H1 (cell line): ENCODE measurements around the gene ZMYND10. TPM values are rescaled to one million over a fixed set of nuclear protein-coding genes. Genes with fewer than 3 reads are reported as not detected.

ENCODE experiments used
- CTCF ChIA-PET: fragments of 300-600 bp; sonication (Branson Sonifier 250); formaldehyde crosslinking; loops from one replicate; lab custom pipeline; 2021; ENCODE audit not compliant: partially characterized antibody; lab: Charles Lee
- POLR2A ChIA-PET: fragments of 300-600 bp; sonication (Branson Sonifier 250); formaldehyde crosslinking; loops from one replicate; lab custom pipeline; 2021; ENCODE audit warnings: inconsistent platforms; ENCODE audit not compliant: partially characterized antibody; lab: Charles Lee
- DNase-seq, 2 experiments: peaks; one replicate each; pipeline versions ENCODE4 v3.0.0 to v3.0.0-alpha.2; 2010 to 2022; ENCODE audit warnings: low spot score in 2 of 2, low read depth in 1 of 2, mixed read lengths in 1 of 2
- FAIRE-seq: peaks from 2 replicates; lab custom pipeline; 2011; peaks lifted over from hg19 to GRCh38; lab: Jason Lieb, UNC
- H2AFZ ChIP-seq: 2 replicates; pipeline ENCODE4 v1.8.1; 2012; ENCODE audit warnings: low read length, inconsistent platforms
- H2AK5ac ChIP-seq: 2 replicates; pipeline ENCODE4 v1.6.1; 2013; ENCODE audit warnings: low read depth, low read length
- H2BK120ac ChIP-seq: replicated peaks from 2 replicates; pipeline ENCODE3; 2013; ENCODE audit warnings: low read depth, low read length, inconsistent platforms
- H2BK12ac ChIP-seq: 2 replicates; pipeline ENCODE4 v1.6.1; 2013; ENCODE audit warnings: low read depth, low read length
- H2BK15ac ChIP-seq: 2 replicates; pipeline ENCODE4 v1.6.1; 2013; ENCODE audit warnings: low read length
- H2BK20ac ChIP-seq: 2 replicates; pipeline ENCODE4 v1.6.1; 2013; ENCODE audit warnings: low read length
- H2BK5ac ChIP-seq: 2 replicates; pipeline ENCODE4 v1.6.1; 2013; ENCODE audit warnings: low read depth, low read length
- H3K14ac ChIP-seq: 2 replicates; pipeline ENCODE4 v1.6.1; 2013; ENCODE audit warnings: inconsistent platforms; ENCODE audit not compliant: insufficient read length
- H3K18ac ChIP-seq: 2 replicates; pipeline ENCODE4 v1.6.1; 2013; ENCODE audit warnings: low read length; ENCODE audit errors: extremely low read depth
- H3K23ac ChIP-seq: 2 replicates; pipeline ENCODE4 v1.6.1; 2013; ENCODE audit warnings: inconsistent platforms; ENCODE audit not compliant: insufficient read length
- H3K23me2 ChIP-seq: 2 replicates; pipeline ENCODE4 v1.6.1; 2013; ENCODE audit warnings: low read depth, low read length
- H3K27ac ChIP-seq: 2 replicates; pipeline ENCODE4 v1.6.1; 2011; ENCODE audit warnings: low read depth, low read length, inconsistent platforms
- H3K27me3 ChIP-seq, 4 experiments: replicated peaks in 1 of 4; 1 replicate in 1 of 4; 2 replicates in 3 of 4; pipeline versions ENCODE4 v1.6.1 to v1.8.1; 2011 to 2013; ENCODE audit warnings: low read length in 3 of 4, mild to moderate bottlenecking in 3 of 4, inconsistent platforms in 2 of 4, mixed read lengths in 2 of 4, moderate library complexity in 1 of 4; ENCODE audit not compliant: control insufficient read depth in 3 of 4, insufficient read depth in 3 of 4; ENCODE audit errors: extremely low read depth in 1 of 4
- H3K36me3 ChIP-seq, 4 experiments: 2 replicates each; pipeline versions ENCODE4 v1.6.1 to v1.8.1; 2011 to 2013; ENCODE audit warnings: mild to moderate bottlenecking in 4 of 4, low read length in 3 of 4, moderate library complexity in 2 of 4, control low read depth in 1 of 4, inconsistent platforms in 1 of 4; ENCODE audit not compliant: insufficient read depth in 4 of 4, control insufficient read depth in 2 of 4
- H3K4ac ChIP-seq: replicated peaks from 2 replicates; pipeline ENCODE3; 2013; ENCODE audit warnings: low read length, low read depth, mixed read lengths, inconsistent platforms; ENCODE audit not compliant: insufficient read length
- H3K4me1 ChIP-seq, 4 experiments: replicated peaks in 1 of 4; 1 replicate in 1 of 4; 2 replicates in 3 of 4; pipeline versions ENCODE4 v1.6.1 to v1.8.1; 2011 to 2013; ENCODE audit warnings: low read length in 3 of 4, inconsistent platforms in 2 of 4, mixed read lengths in 1 of 4; ENCODE audit not compliant: insufficient read depth in 4 of 4, control insufficient read depth in 3 of 4
- H3K4me2 ChIP-seq, 2 experiments: 2 replicates each; pipeline versions ENCODE4 v1.6.1 to v1.8.1; 2011 to 2013; ENCODE audit warnings: low read depth in 2 of 2, low read length in 2 of 2, control low read depth in 1 of 2, inconsistent platforms in 1 of 2, mild to moderate bottlenecking in 1 of 2; ENCODE audit not compliant: insufficient read depth in 1 of 2
- H3K4me3 ChIP-seq, 4 experiments: fragments of 200-600, 300-600 bp in 1 of 4; sonication (generic), shearing (Covaris generic), sonication (Bioruptor Twin) in 1 of 4; 2 replicates each; pipeline versions ENCODE4 v1.5.1 to v1.8.1; 2011 to 2016; ENCODE audit warnings: low read length in 4 of 4, low read depth in 3 of 4, control low read depth in 2 of 4, inconsistent platforms in 2 of 4, mild to moderate bottlenecking in 2 of 4, mixed read lengths in 1 of 4, moderate library complexity in 1 of 4; ENCODE audit not compliant: insufficient read depth in 2 of 4; ENCODE audit errors: extremely low read depth in 1 of 4
- H3K56ac ChIP-seq: replicated peaks from 2 replicates; pipeline ENCODE3; 2013; ENCODE audit warnings: low read depth, mild to moderate bottlenecking, mixed read lengths, low read length, inconsistent platforms; ENCODE audit not compliant: insufficient read length
- H3K79me1 ChIP-seq: 2 replicates; pipeline ENCODE4 v1.6.1; 2013; ENCODE audit warnings: low read depth, low read length, control low read depth
- H3K79me2 ChIP-seq, 2 experiments: 2 replicates each; pipeline versions ENCODE4 v1.6.1 to v1.8.1; 2012 to 2013; ENCODE audit warnings: low read length in 2 of 2, mild to moderate bottlenecking in 2 of 2, inconsistent platforms in 1 of 2; ENCODE audit not compliant: insufficient read depth in 2 of 2, control insufficient read depth in 1 of 2
- H3K9ac ChIP-seq, 4 experiments: replicated peaks in 1 of 4; 1 replicate in 1 of 4; 2 replicates in 3 of 4; pipeline versions ENCODE4 v1.6.1 to v1.8.1; 2011 to 2013; ENCODE audit warnings: low read depth in 3 of 4, low read length in 3 of 4, control low read depth in 2 of 4, mild to moderate bottlenecking in 2 of 4, moderate library complexity in 2 of 4, inconsistent platforms in 1 of 4; ENCODE audit errors: extremely low read depth in 1 of 4
- H3K9me3 ChIP-seq, 2 experiments: 2 replicates each; pipeline versions ENCODE4 v1.6.1 to v1.8.1; 2012 to 2013; ENCODE audit warnings: mild to moderate bottlenecking in 2 of 2, moderate library complexity in 2 of 2, control low read depth in 1 of 2, inconsistent platforms in 1 of 2, low read depth in 1 of 2, low read length in 1 of 2, mixed read lengths in 1 of 2; ENCODE audit not compliant: insufficient read depth in 2 of 2
- H4K20me1 ChIP-seq, 2 experiments: replicated peaks in 1 of 2; 2 replicates each; pipeline versions ENCODE3 to v1.8.1; 2011 to 2013; ENCODE audit warnings: inconsistent platforms in 2 of 2, low read length in 2 of 2, mild to moderate bottlenecking in 1 of 2; ENCODE audit not compliant: insufficient read depth in 2 of 2, control insufficient read depth in 1 of 2
- H4K5ac ChIP-seq: 2 replicates; pipeline ENCODE4 v1.6.1; 2013; ENCODE audit warnings: low read length, low read depth, mixed read lengths, inconsistent platforms; ENCODE audit not compliant: insufficient read length
- H4K8ac ChIP-seq: 2 replicates; pipeline ENCODE4 v1.8.0; 2013; ENCODE audit warnings: mild to moderate bottlenecking, moderate library complexity, low read length, inconsistent platforms; ENCODE audit not compliant: insufficient read depth; ENCODE audit errors: extremely low read depth
- H4K91ac ChIP-seq: replicated peaks from 2 replicates; pipeline ENCODE3; 2013; ENCODE audit warnings: low read length, mixed read lengths, inconsistent platforms; ENCODE audit not compliant: insufficient read length
- BRCA1 ChIP-seq: IDR thresholded peaks from 2 replicates; pipeline ENCODE4 v1.6.1; 2012; ENCODE audit warnings: low read depth, low read length, improper control_type of control experiment
- CHD1 ChIP-seq: IDR thresholded peaks from 2 replicates; pipeline ENCODE4 v1.6.1; 2012; ENCODE audit warnings: low read depth, low read length, improper control_type of control experiment
- WGBS, 2 experiments: shearing (Covaris generic) in 1 of 2; methylation state at CpG; one replicate each; pipeline versions ENCODE4 v1.1.6 to v1.1.7; 2013 to 2015; ENCODE audit warnings: low lambda C conversion rate in 2 of 2, mixed read lengths in 2 of 2, inconsistent platforms in 1 of 2, low coverage in 1 of 2, missing lambda C conversion rate in 1 of 2; ENCODE audit not compliant: insufficient replicate concordance in 2 of 2, insufficient coverage in 1 of 2, insufficient read length in 1 of 2; ENCODE audit errors: extremely low coverage in 1 of 2, missing lambda C conversion rate in 1 of 2; 5-methylcytosine and 5-hydroxymethylcytosine counted together
- polyA plus RNA-seq, 7 experiments: library from polyadenylated mRNA; depleted of rRNA in 3 of 7; stranded (reverse) in 5 of 7; unstranded in 2 of 7; fragments of >200 nt in 5 of 7; fragments of 200-250 nt in 2 of 7; gene quantifications; 1 replicate in 5 of 7; 2 replicates in 1 of 7; 4 replicates in 1 of 7; pipeline versions ENCODE4 v1.2.1 to v1.2.3, GENCODE V29; 2011 to 2013; ENCODE audit warnings: missing spikeins in 2 of 7, mixed read lengths in 2 of 7
- total RNA-seq: library from RNA; stranded (reverse); fragmentation: NEBNext Ultra II Directional; extraction: Animal tissue kit (Norgen Biotek cat#: 25700); gene quantifications from 2 replicates; pipeline ENCODE4 v1.2.1, GENCODE V29; 2021

Gene ZMYND10
- total and polyA plus RNA-seq, 2 of the 8 experiments (the other 6 are each of a cell fraction or from before 2014, with no cell fraction given) = 0.56 to 0.79 TPM

- Histone ChIP-seq H2BK120ac (no peak overlapping the region), H2AK5ac (no peak overlapping the region), H2BK12ac (no peak overlapping the region), H3K56ac (no peak overlapping the region), H3K4me1 (peaks cover 0 to 33% (median 18%) of the 10 kb centered on the region in 4 experiments; a peak in 6 of 7 replicates), H2BK15ac (no peak overlapping the region), H3K27ac (no peak overlapping the region), H4K20me1 (peaks cover 1 to 8% of the 10 kb centered on the region in 2 experiments), H3K9me3 (no peaks in the 10 kb centered on the region), H3K27me3 (no peaks in the 10 kb centered on the region), H3K79me1 (peaks cover 12% of the 10 kb centered on the region), H3K4me2 (no peak overlapping the region)
- DNase-seq (no peak), FAIRE-seq (no peak)
- 94% methylated on average over 2 of the region's 2 CpGs; no CpG with 5 or more reads in 1 of the 2 experiments for WGBS, 2 experiments
- CTCF ChIA-PET = interaction anchor here (0.7 to 7.5 kb wide), 13 partner anchors 11 to 130 kb away, joined by 3 to 75 read pairs (median 11); partner anchors contain the start of genes HYAL1, IFRD2 and LSMEM2
- TF ChIP-seq CHD1 (no peak), BRCA1 (no peak)
- TF ChIP-seq, all 59 proteins: peak for 0
- peaks cover 4 to 12% (median 7%) of the 10 kb centered on the region in 4 experiments; a peak in 5 of 8 replicates for H3K36me3 ChIP-seq
- no peak overlapping the region for H4K8ac ChIP-seq
- H3K4ac ChIP-seq = no peak overlapping the region
- no peak overlapping the region for H3K9ac ChIP-seq
- POLR2A ChIA-PET = interaction anchor here (1.5 to 12.6 kb wide), 4 partner anchors 8 to 32 kb away, joined by 5 to 149 read pairs (median 34); partner anchors contain the start of genes HYAL1, HYAL3, IFRD2 and NAA80
- H3K79me2 ChIP-seq = peaks cover 0 to 18% of the 10 kb centered on the region in 2 experiments; a peak in 2 of 4 replicates
- no peak overlapping the region for H3K4me3 ChIP-seq
- H2AFZ ChIP-seq = no peak overlapping the region
- H4K5ac ChIP-seq = no peak overlapping the region
- H3K23me2 ChIP-seq = peaks cover 28% of the 10 kb centered on the region
- no peak overlapping the region for H4K91ac ChIP-seq
- H3K23ac ChIP-seq = no peak overlapping the region
- no peak overlapping the region for H2BK5ac ChIP-seq
- no peak overlapping the region for H3K14ac ChIP-seq
- no peak overlapping the region for H2BK20ac ChIP-seq
- no peak overlapping the region for H3K18ac ChIP-seq
Observed at GRCh38 chr3:50325113-50325480, 20.4 kb downstream of the ZMYND10 start.
